GM18502 (cell line): Measurements from ENCODE around the gene TBC1D22B.

ENCODE experiments used
- ATAC-seq: cut with Tn5 transposase; IDR thresholded peaks from one replicate; pipeline ENCODE4 v1.9.1; 2021; ENCODE audit warnings: mild to moderate bottlenecking; ENCODE audit not compliant: unreplicated experiment, poor library complexity

The TBC1D22B gene

DNA sequence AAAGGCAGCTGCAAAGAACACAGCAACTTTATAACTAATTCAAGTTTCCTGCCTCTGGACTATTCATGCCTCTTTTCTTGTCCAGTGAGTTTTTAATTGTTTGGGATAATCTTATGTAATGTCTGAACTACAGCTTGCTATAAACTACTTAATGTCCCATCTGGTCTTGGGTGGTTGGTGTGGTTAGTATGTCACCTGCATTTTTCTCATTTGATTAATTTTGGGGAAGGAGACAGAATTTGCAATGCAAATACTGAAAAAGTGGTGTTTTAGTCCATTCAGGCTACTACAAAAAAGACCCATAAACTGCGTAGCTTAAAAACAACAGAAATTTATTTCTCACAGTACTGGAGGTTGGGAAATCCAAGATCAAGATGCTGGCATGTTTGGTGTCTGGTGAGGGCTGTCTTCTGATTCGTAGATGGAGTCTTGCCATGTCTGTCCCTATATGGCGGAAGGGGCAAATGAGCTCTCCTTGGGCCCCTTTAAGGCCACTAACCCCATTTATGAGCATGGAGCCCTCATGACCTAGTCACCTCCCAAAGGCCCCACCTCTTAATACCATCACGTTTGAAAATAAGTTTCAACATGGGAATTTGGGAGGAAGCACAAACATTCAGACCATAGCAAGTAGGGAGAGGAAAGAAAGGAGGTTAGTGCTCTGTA lies 118.6 kb downstream of the TBC1D22B start:
- ATAC-seq, result no peak

DNA sequence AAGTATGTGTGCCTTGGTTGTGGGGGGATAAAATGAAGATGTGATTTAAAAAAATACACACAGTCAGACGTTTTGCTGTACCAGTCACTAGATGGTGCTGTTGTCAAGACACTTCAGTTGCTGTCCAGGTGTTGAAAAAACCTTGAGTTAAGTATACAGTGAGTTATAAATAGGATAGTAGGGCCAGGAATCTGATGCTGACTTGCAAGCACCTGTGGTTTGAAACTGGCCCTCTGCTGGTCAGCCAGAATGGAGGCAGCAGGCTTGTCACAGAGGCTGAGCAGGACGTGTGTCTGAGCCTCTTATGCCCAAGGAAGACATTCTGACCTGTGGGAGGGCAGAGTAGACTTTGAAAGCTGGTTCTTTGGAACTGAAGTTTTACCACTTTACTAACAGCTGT lies 124.0 kb downstream of the TBC1D22B start:
- no peak for ATAC-seq
